HL-60 (cell line): ENCODE results near the gene FOXM1.
A peak's percentile ranks its signal among the peaks of the same experiment; 100 is the strongest.

ENCODE experiments used
- DNase-seq, 2 experiments: peaks; one replicate each; pipeline ENCODE4 v3.0.0-alpha.2; 2010 to 2020; ENCODE audit warnings: low read depth in 1 of 2, low spot score in 1 of 2
- H3K27ac ChIP-seq: fragments of 250-450 bp; sonication (Bioruptor Pico); replicated peaks from 2 replicates; pipeline ENCODE4 v1.5.1; 2020; ENCODE audit warnings: mild to moderate bottlenecking, moderate library complexity
- H3K27me3 ChIP-seq: fragments of 250-450 bp; sonication (Bioruptor Pico); 2 replicates; pipeline ENCODE4 v1.5.1; 2021; ENCODE audit warnings: mild to moderate bottlenecking, moderate library complexity; ENCODE audit not compliant: insufficient read depth, poor library complexity, severe bottlenecking
- H3K4me3 ChIP-seq: replicated peaks from 2 replicates; pipeline ENCODE4 v1.5.1; 2011; ENCODE audit warnings: mild to moderate bottlenecking, control low read depth, low read length; ENCODE audit not compliant: insufficient read depth
- CTCF ChIP-seq: IDR thresholded peaks from one replicate; pipeline ENCODE4 v1.5.1; 2011; ENCODE audit warnings: low read length, control low read depth, inconsistent platforms; ENCODE audit not compliant: insufficient read depth
- GABPA ChIP-seq: IDR thresholded peaks from 2 replicates; pipeline ENCODE4 v1.6.1; 2012; ENCODE audit warnings: low read depth
- POLR2AphosphoS5 ChIP-seq: IDR thresholded peaks from 2 replicates; pipeline ENCODE4 v1.6.1; 2012; ENCODE audit warnings: low read depth
- REST ChIP-seq: IDR thresholded peaks from 2 replicates; pipeline ENCODE4 v1.6.1; 2012; ENCODE audit warnings: low read depth; ENCODE audit not compliant: insufficient replicate concordance
- SPI1 ChIP-seq: IDR thresholded peaks from 2 replicates; pipeline ENCODE4 v1.6.1; 2012; ENCODE audit warnings: low read depth, mild to moderate bottlenecking, borderline replicate concordance

FOXM1 gene

GRCh38 chr12:2890388-2891239 lies 13.6 kb upstream of the FOXM1 start, which contains the start of gene TULP3:
TULP3 (plus strand) TSS chr12:2890891; CDS start chr12:2890948, 57 bp downstream.
- peaks cover 3% of the 10 kb centered on the region for H3K27me3 ChIP-seq
- H3K27ac ChIP-seq: no peak within 1 kb of the TSS
- peak; percentile 82 to 96 for DNase-seq
- TF ChIP-seq GABPA (no peak), SPI1 (no peak), CTCF (no peak), REST (no peak), POLR2AphosphoS5 (no peak)
- peak within 1 kb of the TSS; percentile 89 for H3K4me3 ChIP-seq

- Histone ChIP-seq H3K27me3 (peaks cover 3% of the 10 kb centered on the region), H3K27ac (no peak overlapping the region), H3K4me3 (peak overlapping the region; percentile 89)
- TF ChIP-seq REST: no peak
- no peak for TF ChIP-seq GABPA
- TF ChIP-seq CTCF: no peak
- no peak for TF ChIP-seq SPI1
- no peak for TF ChIP-seq POLR2AphosphoS5
- no peak for DNase-seq
Measured at GRCh38 chr12:2890001-2890387, 13.0 kb upstream of the FOXM1 start.

- H3K4me3 ChIP-seq: no peak overlapping the region
- no peak overlapping the region for H3K27ac ChIP-seq
- TF ChIP-seq CTCF (no peak), POLR2AphosphoS5 (no peak), REST (no peak), GABPA (no peak), SPI1 (no peak)
- H3K27me3 ChIP-seq: peaks cover 3% of the 10 kb centered on the region
- DNase-seq: no peak
Measured at GRCh38 chr12:2886768-2887450, 9.9 kb upstream of the FOXM1 start.
